HG03025 (cell line): ENCODE data around the gene ANKDD1B.
A peak's percentile ranks its signal among the peaks of the same experiment; 100 is the strongest.

Source experiments
- ATAC-seq: cut with Tn5 transposase; IDR thresholded peaks from one replicate; pipeline ENCODE4 v1.9.1; 2021; ENCODE audit warnings: mild to moderate bottlenecking, moderate library complexity; ENCODE audit not compliant: unreplicated experiment, low FRiP score

The ANKDD1B gene

GRCh38 chr5:75656311-75657003 lies 45.2 kb downstream of the ANKDD1B start:
- no peak for ATAC-seq

- ATAC-seq = no peak
Measured at GRCh38 chr5:75659791-75660450, 48.7 kb downstream of the ANKDD1B start.

- no peak for ATAC-seq
Measured at GRCh38 chr5:75660678-75661465, 49.6 kb downstream of the ANKDD1B start.

GRCh38 chr5:75662061-75662460 lies 50.8 kb downstream of the ANKDD1B start:
- no peak for ATAC-seq

GRCh38 chr5:75663579-75664284 lies 52.5 kb downstream of the ANKDD1B start:
- no peak for ATAC-seq

- ATAC-seq = no peak
Measured at GRCh38 chr5:75664979-75665378, 53.7 kb downstream of the ANKDD1B start.

GRCh38 chr5:75666801-75667200 lies 55.5 kb downstream of the ANKDD1B start:
- no peak for ATAC-seq

- ATAC-seq = no peak
Measured at GRCh38 chr5:75667586-75667985, 56.3 kb downstream of the ANKDD1B start.

GRCh38 chr5:75668445-75668844 lies 57.2 kb downstream of the ANKDD1B start:
- ATAC-seq = no peak

GRCh38 chr5:75668977-75669689 lies 57.9 kb downstream of the ANKDD1B start:
- ATAC-seq = peak; percentile 76

GRCh38 chr5:75670577-75670976 lies 59.3 kb downstream of the ANKDD1B start:
- ATAC-seq = no peak

- ATAC-seq = no peak
Measured at GRCh38 chr5:75671506-75671905, 60.3 kb downstream of the ANKDD1B start.

- ATAC-seq = no peak
Measured at GRCh38 chr5:75672616-75673015, 61.4 kb downstream of the ANKDD1B start.

GRCh38 chr5:75675783-75676182 lies 64.5 kb downstream of the ANKDD1B start:
- ATAC-seq = no peak

GRCh38 chr5:75677607-75678006 lies 66.4 kb downstream of the ANKDD1B start:
- ATAC-seq = no peak

- no peak for ATAC-seq
Measured at GRCh38 chr5:75678155-75678554, 66.9 kb downstream of the ANKDD1B start.

- ATAC-seq = no peak
Measured at GRCh38 chr5:75681125-75681830, 70.0 kb downstream of the ANKDD1B start.

GRCh38 chr5:75685141-75685540 lies 73.9 kb downstream of the ANKDD1B start:
- no peak for ATAC-seq

- no peak for ATAC-seq
Measured at GRCh38 chr5:75686480-75686879, 75.2 kb downstream of the ANKDD1B start.

GRCh38 chr5:75690669-75691068 lies 79.4 kb downstream of the ANKDD1B start:
- no peak for ATAC-seq
